ENCODE results near the gene CD38. TPM values are rescaled to one million over a fixed set of nuclear protein-coding genes. Genes with fewer than 3 reads are reported as not detected.
"Not testable (repeated sequence)": the region's sequence is repeated elsewhere in the genome, so short reads cannot be mapped to it uniquely, and the experiment has no call there.

CD38 gene
- total RNA-seq, 6 experiments from 2014 or later = 0.74 to 8.4 (median 3.3) TPM

- intact Hi-C loops (cut with DNase I) = no loop called here
- no peak for ATAC-seq
- 60% methylated on average over 3 of the region's 4 CpGs for WGBS (ENCODE audit: insufficient coverage, low coverage, low lambda C conversion rate, missing lambda C conversion rate)
- H3K4me3 ChIP-seq = no peak overlapping the region
- TF ChIP-seq POLR2A (IDR thresholded peaks at IDR 0.05) (no peak), CTCF (IDR thresholded peaks at IDR 0.05) (no peak)
- no peaks in the 10 kb centered on the region for H3K36me3 ChIP-seq
- H3K27me3 ChIP-seq = no peaks in the 10 kb centered on the region
- DNase-seq = no peak
- H3K9me3 ChIP-seq = no peaks in the 10 kb centered on the region
- no peak overlapping the region for H3K27ac ChIP-seq
- no peaks in the 10 kb centered on the region for H3K4me1 ChIP-seq
Observed at GRCh38 chr4:15755321-15756155, 22.6 kb upstream of the CD38 start.

GRCh38 chr4:15756361-15756861, 21.7 kb upstream of the CD38 start:
- no peaks in the 10 kb centered on the region for H3K4me1 ChIP-seq
- no peaks in the 10 kb centered on the region for H3K36me3 ChIP-seq
- no peak overlapping the region for H3K4me3 ChIP-seq
- no peak for DNase-seq
- ATAC-seq = peak in 2 of 4 donors; percentile 40 to 47
- no peaks in the 10 kb centered on the region for H3K27me3 ChIP-seq
- 38% methylated on average over 6 of the region's 6 CpGs for WGBS (ENCODE audit: insufficient coverage, low coverage, low lambda C conversion rate, missing lambda C conversion rate)
- no peak for TF ChIP-seq POLR2A (IDR thresholded peaks at IDR 0.05)
- no peak for TF ChIP-seq CTCF (IDR thresholded peaks at IDR 0.05)
- no peaks in the 10 kb centered on the region for H3K9me3 ChIP-seq
- intact Hi-C loops (cut with DNase I) = no loop called here
- H3K27ac ChIP-seq = no peak overlapping the region

GRCh38 chr4:15757054-15757453, 21.1 kb upstream of the CD38 start:
- ATAC-seq (no peak), DNase-seq (no peak)
- Histone ChIP-seq H3K27ac (no peak overlapping the region), H3K4me1 (no peaks in the 10 kb centered on the region), H3K27me3 (no peaks in the 10 kb centered on the region), H3K4me3 (no peak overlapping the region), H3K9me3 (no peaks in the 10 kb centered on the region), H3K36me3 (no peaks in the 10 kb centered on the region)
- WGBS (ENCODE audit: insufficient coverage, low coverage, low lambda C conversion rate, missing lambda C conversion rate) = 68% methylated on average over 4 of the region's 4 CpGs
- intact Hi-C loops (cut with DNase I) = no loop called here
- no peak for TF ChIP-seq POLR2A (IDR thresholded peaks at IDR 0.05)
- no peak for TF ChIP-seq CTCF (IDR thresholded peaks at IDR 0.05)

GRCh38 chr4:15758294-15758693, 19.8 kb upstream of the CD38 start:
- intact Hi-C loops (cut with DNase I) = no loop called here
- no peak for TF ChIP-seq POLR2A (IDR thresholded peaks at IDR 0.05)
- TF ChIP-seq CTCF (IDR thresholded peaks at IDR 0.05) = no peak
- no peaks in the 10 kb centered on the region for H3K27me3 ChIP-seq
- ATAC-seq (no peak), DNase-seq (no peak)
- no peaks in the 10 kb centered on the region for H3K9me3 ChIP-seq
- 89% methylated on average over 4 of the region's 4 CpGs for WGBS (ENCODE audit: insufficient coverage, low coverage, low lambda C conversion rate, missing lambda C conversion rate)
- no peak overlapping the region for H3K27ac ChIP-seq
- H3K4me1 ChIP-seq = no peaks in the 10 kb centered on the region
- no peak overlapping the region for H3K4me3 ChIP-seq
- no peaks in the 10 kb centered on the region for H3K36me3 ChIP-seq

GRCh38 chr4:15762460-15762859, 15.7 kb upstream of the CD38 start:
- H3K27me3 ChIP-seq; H3K36me3 ChIP-seq; H3K4me3 ChIP-seq; H3K27ac ChIP-seq; intact Hi-C loops (cut with DNase I); H3K9me3 ChIP-seq; ATAC-seq; DNase-seq; H3K4me1 ChIP-seq: not testable (repeated sequence)
